ENCODE results near the gene ANKIB1. TPM values are rescaled to one million over a fixed set of nuclear protein-coding genes. Genes with fewer than 3 reads are reported as not detected.
A peak's percentile ranks its signal among the peaks of the same experiment; 100 is the strongest.

Gene ANKIB1
- 56.6 and 57.2 TPM in 2 replicates for total RNA-seq (2022)
- Bru-seq, nascent RNA = percentile 86 among the genes with signal in this experiment
- BruChase-seq, experiment 1, labeled RNA remaining after a 2-hour chase = percentile 86 among the genes with signal in this experiment
- BruChase-seq, experiment 2, labeled RNA remaining after a 6-hour chase = percentile 80 among the genes with signal in this experiment
- long read RNA-seq, full-length matches to known transcripts = 1 of 10 reads
- long read RNA-seq, partial matches to known transcripts = 5 of 10 reads
- long read RNA-seq, other reads (novel, unspliced or antisense) = 4 of 10 reads

- H3K4me3 ChIP-seq (ENCODE audit: low read depth, low read length) = peak within 1 kb of the TSS; percentile 94
- peaks cover 1% of the 10 kb centered on the region; the same call in 1 of the 2 replicates for H3K36me3 ChIP-seq (ENCODE audit: control insufficient read depth, insufficient read depth, low read length)
- no peaks in the 10 kb centered on the region for H3K27me3 ChIP-seq (replicated peaks; ENCODE audit: control insufficient read depth, insufficient read depth, low read length)
- H3K4me1 Mint-ChIP-seq (ENCODE audit: low read depth, unreplicated experiment) = peaks cover 13% of the 10 kb centered on the region
- peak; percentile 1 to 31 for TF ChIP-seq CTCF (IDR thresholded peaks at IDR 0.05; ENCODE audit: insufficient read depth in 1 of 2, low read depth in 1 of 2, low read length in 1 of 2, severe bottlenecking in 1 of 2, unreplicated experiment in 1 of 2)
- CTCF ChIA-PET = interaction anchor here (0.7 to 2.4 kb wide), 4 partner anchors 111 to 202 kb away, joined by 3 to 25 read pairs (median 4); partner anchors contain the start of genes CYP51A1 and GATAD1
- H3K27ac Mint-ChIP-seq (ENCODE audit: unreplicated experiment) = peak within 1 kb of the TSS; percentile 99
- no peaks in the 10 kb centered on the region for H3K9me3 Mint-ChIP-seq (ENCODE audit: unreplicated experiment)
- H3K4me1 ChIP-seq = peaks cover 16% of the 10 kb centered on the region
- H3K36me3 Mint-ChIP-seq (ENCODE audit: insufficient read depth, unreplicated experiment) = peaks cover 14% of the 10 kb centered on the region
- peak; percentile 91 to 92 for DNase-seq
- peak within 1 kb of the TSS; percentile 98 for H3K4me3 Mint-ChIP-seq (ENCODE audit: unreplicated experiment)
- POLR2A ChIA-PET = interaction anchor here (0.5 to 2.6 kb wide), 8 partner anchors 12 to 345 kb away, joined by 3 to 24 read pairs (median 4); partner anchors contain the start of genes CYP51A1, GATAD1, PEX1 and RBM48
- intact Hi-C loops (cut with micrococcal nuclease; ENCODE audit: unreplicated experiment) = loop anchor here (1.0 to 10.0 kb wide), 3 partner anchors 87 to 261 kb away; partner anchors contain the start of gene CYP51A1
- BruUV-seq (replicated peaks) = no TSS peak
- H3K27me3 Mint-ChIP-seq (ENCODE audit: insufficient read depth, unreplicated experiment) = no peaks in the 10 kb centered on the region
- H3K9me3 ChIP-seq = no peaks in the 10 kb centered on the region
Measured at GRCh38 chr7:92245487-92246359, at the start of gene ANKIB1, which contains the start of gene KRIT1. ANKIB1 (plus strand) TSS chr7:92245974; CDS start chr7:92294979, 49,005 bp downstream. KRIT1 (minus strand) TSS chr7:92245914; CDS start chr7:92242135, 3,779 bp downstream.

- H3K36me3 ChIP-seq (ENCODE audit: control insufficient read depth, insufficient read depth, low read length) = peaks cover under 1% of the 10 kb centered on the region; the same call in 1 of the 2 replicates
- DNase-seq = peak in 1 of 2 experiments; percentile 15
- H3K27me3 ChIP-seq (replicated peaks; ENCODE audit: control insufficient read depth, insufficient read depth, low read length) = no peaks in the 10 kb centered on the region
- peak in 1 of 2 experiments; percentile 34 for TF ChIP-seq CTCF (IDR thresholded peaks at IDR 0.05; ENCODE audit: insufficient read depth in 1 of 2, low read depth in 1 of 2, low read length in 1 of 2, severe bottlenecking in 1 of 2, unreplicated experiment in 1 of 2)
- intact Hi-C loops (cut with micrococcal nuclease; ENCODE audit: unreplicated experiment) = loop anchor here (5.0 kb wide), 1 partner anchor 247 kb away; the partner anchor contains the start of gene GATAD1
- H3K4me1 ChIP-seq = no peaks in the 10 kb centered on the region; the same call in 1 of the 2 replicates
- H3K4me1 Mint-ChIP-seq (ENCODE audit: low read depth, unreplicated experiment) = no peaks in the 10 kb centered on the region
- no peaks in the 10 kb centered on the region for H3K9me3 ChIP-seq
- POLR2A ChIA-PET = interaction anchor here (0.8 kb wide), 1 partner anchor 45 kb away, joined by 3 read pairs; the partner anchor contains the start of genes ANKIB1 and KRIT1
- no peak overlapping the region for H3K4me3 ChIP-seq (ENCODE audit: low read depth, low read length)
- H3K27ac Mint-ChIP-seq (ENCODE audit: unreplicated experiment) = no peak overlapping the region
- no peaks in the 10 kb centered on the region for H3K27me3 Mint-ChIP-seq (ENCODE audit: insufficient read depth, unreplicated experiment)
- no peaks in the 10 kb centered on the region for H3K9me3 Mint-ChIP-seq (ENCODE audit: unreplicated experiment)
- H3K4me3 Mint-ChIP-seq (ENCODE audit: unreplicated experiment) = no peak overlapping the region
- CTCF ChIA-PET = interaction anchor here (1.1 kb wide), 1 partner anchor 321 kb away, joined by 3 read pairs; the partner anchor contains the start of gene MTERF1
- no TSS peak for BruUV-seq (replicated peaks)
- peaks cover 25% of the 10 kb centered on the region for H3K36me3 Mint-ChIP-seq (ENCODE audit: insufficient read depth, unreplicated experiment)
Measured at GRCh38 chr7:92200791-92201190, 45.0 kb upstream of the ANKIB1 start.

- CTCF ChIA-PET = no interaction called here
- H3K9me3 ChIP-seq = no peaks in the 10 kb centered on the region
- H3K4me1 ChIP-seq = no peaks in the 10 kb centered on the region; the same call in 1 of the 2 replicates
- POLR2A ChIA-PET = no interaction called here
- Mint-ChIP-seq H3K27me3 (ENCODE audit: insufficient read depth, unreplicated experiment) (no peaks in the 10 kb centered on the region), H3K4me1 (ENCODE audit: low read depth, unreplicated experiment) (no peaks in the 10 kb centered on the region), H3K36me3 (ENCODE audit: insufficient read depth, unreplicated experiment) (peaks cover 41% of the 10 kb centered on the region), H3K4me3 (ENCODE audit: unreplicated experiment) (no peak overlapping the region), H3K9me3 (ENCODE audit: unreplicated experiment) (peaks cover 10% of the 10 kb centered on the region), H3K27ac (ENCODE audit: unreplicated experiment) (no peak overlapping the region)
- H3K36me3 ChIP-seq (ENCODE audit: control insufficient read depth, insufficient read depth, low read length) = peaks cover 6% of the 10 kb centered on the region
- intact Hi-C loops (cut with micrococcal nuclease; ENCODE audit: unreplicated experiment) = no loop called here
- no TSS peak for BruUV-seq (replicated peaks)
- TF ChIP-seq CTCF (IDR thresholded peaks at IDR 0.05; ENCODE audit: insufficient read depth in 1 of 2, low read depth in 1 of 2, low read length in 1 of 2, severe bottlenecking in 1 of 2, unreplicated experiment in 1 of 2) = no peak
- no peak overlapping the region for H3K4me3 ChIP-seq (ENCODE audit: low read depth, low read length)
- DNase-seq = no peak
- no peaks in the 10 kb centered on the region for H3K27me3 ChIP-seq (replicated peaks; ENCODE audit: control insufficient read depth, insufficient read depth, low read length)
Measured at GRCh38 chr7:92205987-92206386, 39.8 kb upstream of the ANKIB1 start.

Measured in Caco-2 (cell line).